ENCODE results near the gene SOX1.

The SOX1 gene

DNA sequence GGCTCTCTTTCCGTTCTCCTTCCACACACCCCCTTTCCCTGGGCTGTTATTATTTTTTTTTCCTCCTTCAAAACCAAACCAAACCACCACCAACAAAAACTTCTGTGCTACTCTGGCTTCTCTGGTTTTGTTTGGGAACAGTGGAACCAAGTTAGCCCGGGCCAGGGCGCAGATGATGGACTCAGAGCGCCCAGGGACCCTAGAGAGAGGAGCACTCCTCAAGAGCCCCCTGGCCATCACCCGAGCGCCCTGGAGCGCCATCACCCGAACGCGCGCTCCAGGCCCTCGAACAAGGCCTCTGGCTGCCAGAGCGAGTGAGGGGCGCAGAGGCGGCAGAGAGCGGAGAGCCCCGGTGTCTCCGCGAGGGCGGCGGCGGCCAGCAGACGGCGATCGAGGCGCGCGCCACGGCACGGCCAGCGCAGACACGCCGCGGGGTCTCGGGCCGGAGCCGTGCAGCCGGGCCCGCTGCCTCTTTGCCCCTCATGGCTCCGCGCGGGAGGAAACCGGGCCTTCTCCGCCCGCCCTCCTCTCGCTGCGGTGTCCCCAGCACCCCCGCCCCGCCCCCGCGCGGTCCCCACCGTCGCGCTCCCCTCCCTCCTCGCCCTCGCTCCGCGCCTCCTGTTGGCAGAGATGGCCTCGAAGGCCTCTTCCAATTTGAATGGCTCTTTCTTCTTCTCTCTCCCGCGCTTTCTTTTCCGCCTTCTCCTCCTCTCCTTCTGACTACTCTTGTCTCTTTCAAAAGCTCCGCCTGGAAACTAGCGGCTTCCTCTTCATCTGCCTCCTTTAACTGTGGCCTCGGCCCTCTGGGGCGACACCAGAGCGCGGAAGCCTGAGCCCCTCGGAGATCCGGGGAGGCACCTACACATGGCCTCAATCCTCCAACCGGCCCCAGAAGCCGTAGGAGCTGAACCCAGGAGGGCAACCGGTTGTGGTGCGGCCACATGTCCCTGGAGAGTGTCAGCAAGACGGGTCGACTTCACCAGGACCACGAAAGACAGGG is 4.1 kb upstream of the SOX1 start:
- no peak overlapping the region for H3K4me3 ChIP-seq (ENCODE audit: low read length)
- TF ChIP-seq ZNF274 (IDR thresholded peaks at IDR 0.05; ENCODE audit: low read depth, low read length) = no peak

DNA sequence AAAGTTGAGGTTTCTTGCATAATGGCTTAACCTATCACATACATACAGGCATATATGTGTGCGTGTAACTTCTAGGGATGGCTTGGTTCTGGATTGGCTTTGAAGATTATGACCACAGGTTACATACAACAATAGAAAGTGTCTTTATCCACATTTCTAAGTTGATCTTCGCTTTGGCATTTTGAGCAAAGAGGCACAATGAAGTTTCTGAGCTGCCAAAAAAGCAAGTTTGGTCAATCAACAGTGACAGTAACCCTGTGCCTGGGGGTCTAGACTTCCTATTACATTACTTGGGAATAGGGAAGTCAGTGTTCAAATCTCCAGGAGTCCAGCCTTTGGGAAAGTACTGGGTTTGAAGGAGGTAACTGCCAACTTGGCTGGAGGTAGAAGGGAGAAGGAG is 3.1 kb upstream of the SOX1 start:
- TF ChIP-seq ZNF274 (IDR thresholded peaks at IDR 0.05; ENCODE audit: low read depth, low read length) = no peak
- H3K4me3 ChIP-seq (ENCODE audit: low read length) = no peak overlapping the region

GRCh38 chr13:112064222-112064621 is 2.7 kb upstream of the SOX1 start:
- H3K4me3 ChIP-seq (ENCODE audit: low read length) = no peak overlapping the region
- TF ChIP-seq ZNF274 (IDR thresholded peaks at IDR 0.05; ENCODE audit: low read depth, low read length) = no peak

GRCh38 chr13:112065521-112065866 is 1.5 kb upstream of the SOX1 start:
- no peak for TF ChIP-seq ZNF274 (IDR thresholded peaks at IDR 0.05; ENCODE audit: low read depth, low read length)
- H3K4me3 ChIP-seq (ENCODE audit: low read length) = no peak overlapping the region

DNA sequence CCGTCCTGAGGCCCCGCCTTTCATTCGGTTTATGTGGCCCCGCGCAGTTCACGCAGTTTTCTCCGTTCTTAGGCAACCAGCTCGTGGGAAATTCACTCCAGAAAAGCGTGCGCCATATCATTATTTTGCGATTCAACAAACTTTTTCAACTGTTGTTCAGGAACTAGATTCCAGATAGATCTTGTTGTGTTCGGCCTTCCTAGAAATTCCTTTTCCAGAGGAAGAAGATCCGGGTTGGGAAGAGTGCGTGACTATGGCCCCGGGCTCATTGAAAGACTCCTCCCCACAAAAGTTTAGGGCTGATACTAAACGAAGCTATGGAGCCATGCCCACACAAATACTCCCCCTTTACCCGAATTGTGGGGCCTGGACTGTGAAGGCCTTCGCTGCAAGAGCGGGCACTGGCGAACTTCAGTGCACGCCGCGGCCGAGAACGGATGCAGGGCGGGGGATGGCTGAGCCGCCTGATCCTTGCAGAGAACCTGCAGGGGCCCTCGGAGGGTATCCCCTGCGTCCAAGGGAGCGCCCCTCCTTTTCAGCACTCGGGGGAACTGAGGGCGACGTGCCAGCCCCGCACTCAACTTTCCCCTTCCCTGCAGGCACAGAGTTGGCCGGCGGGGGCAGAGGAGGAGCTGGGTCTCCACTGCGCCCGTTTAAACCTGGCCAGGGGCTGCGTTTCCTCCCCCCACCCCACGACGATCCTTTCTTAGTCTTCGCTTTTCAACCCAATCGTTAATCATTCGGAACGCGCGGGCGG is 904 bp upstream of the SOX1 start:
- no peak for TF ChIP-seq ZNF274 (IDR thresholded peaks at IDR 0.05; ENCODE audit: low read depth, low read length)
- H3K4me3 ChIP-seq (ENCODE audit: low read length) = no peak overlapping the region; the same call in 1 of the 2 replicates

- TF ChIP-seq ZNF274 (IDR thresholded peaks at IDR 0.05; ENCODE audit: low read depth, low read length) = no peak
Measured at GRCh38 chr13:112066624-112067004, 335 bp upstream of the SOX1 start.

GRCh38 chr13:112067871-112068539 is 1.1 kb downstream of the SOX1 start:
- no peak for TF ChIP-seq ZNF274 (IDR thresholded peaks at IDR 0.05; ENCODE audit: low read depth, low read length)
- no peak overlapping the region for H3K4me3 ChIP-seq (ENCODE audit: low read length)

More at GRCh38 chr13:112066624-112067004, 335 bp upstream of the SOX1 start:
- no peak overlapping the region; the same call in 1 of the 2 replicates for H3K4me3 ChIP-seq (ENCODE audit: low read length)

- H3K4me3 ChIP-seq (ENCODE audit: low read length) = no peak overlapping the region
- TF ChIP-seq ZNF274 (IDR thresholded peaks at IDR 0.05; ENCODE audit: low read depth, low read length) = no peak
Measured at GRCh38 chr13:112068540-112069060, 1.7 kb downstream of the SOX1 start.

DNA sequence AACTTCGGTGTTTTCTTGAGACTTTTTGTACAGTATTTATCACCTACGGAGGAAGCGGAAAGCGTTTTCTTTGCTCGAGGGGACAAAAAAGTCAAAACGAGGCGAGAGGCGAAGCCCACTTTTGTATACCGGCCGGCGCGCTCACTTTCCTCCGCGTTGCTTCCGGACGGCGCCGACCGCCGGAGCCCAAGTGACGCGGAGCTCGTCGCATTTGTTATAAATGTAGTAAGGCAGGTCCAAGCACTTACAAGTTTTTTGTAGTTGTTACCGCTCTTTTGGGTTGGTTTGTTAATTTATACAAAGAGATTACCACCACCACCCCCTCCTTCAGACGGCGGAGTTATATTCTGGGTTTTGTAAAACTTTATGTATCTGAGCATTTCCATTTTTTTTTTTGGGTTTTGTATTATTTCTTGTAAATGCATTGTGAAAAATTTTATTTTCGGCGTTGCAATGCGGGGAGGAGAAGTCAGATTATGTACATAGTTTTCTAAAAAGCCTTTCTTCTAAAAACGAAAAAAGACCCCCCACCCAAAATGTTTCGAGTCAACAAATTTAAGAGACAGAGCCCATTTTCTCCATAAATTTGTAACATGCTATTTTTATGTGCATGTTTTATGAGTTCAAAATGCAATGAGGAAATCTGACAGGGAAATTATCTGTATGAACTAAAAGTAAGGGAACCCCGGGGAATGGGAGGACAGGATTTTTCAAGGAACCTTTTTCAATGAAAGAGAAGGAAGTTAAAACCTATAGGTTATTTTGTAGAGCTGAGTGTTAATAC is 2.3 kb downstream of the SOX1 start:
- TF ChIP-seq ZNF274 (IDR thresholded peaks at IDR 0.05; ENCODE audit: low read depth, low read length) = no peak
- H3K4me3 ChIP-seq (ENCODE audit: low read length) = no peak overlapping the region

DNA sequence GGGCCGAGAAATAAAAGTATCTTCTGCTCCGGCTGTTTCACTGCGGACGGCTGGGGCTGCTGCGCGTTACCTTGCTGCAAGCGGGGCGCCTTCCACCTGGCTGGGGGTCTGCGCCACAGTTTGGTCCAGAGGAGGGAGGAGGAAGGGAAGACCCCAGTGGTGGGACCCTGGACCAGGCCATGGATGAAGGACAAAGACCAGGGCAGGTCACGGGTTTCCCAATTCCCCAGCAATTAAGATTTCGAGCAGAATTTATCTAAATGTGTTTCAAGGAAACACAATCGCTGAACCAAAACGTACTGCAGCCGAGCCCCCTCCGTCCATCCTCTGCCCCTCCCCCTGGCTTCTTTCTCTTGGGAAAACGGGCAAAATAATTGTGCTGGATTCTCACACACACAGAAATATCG is 2.9 kb downstream of the SOX1 start:
- no peak overlapping the region for H3K4me3 ChIP-seq (ENCODE audit: low read length)
- TF ChIP-seq ZNF274 (IDR thresholded peaks at IDR 0.05; ENCODE audit: low read depth, low read length) = no peak

DNA sequence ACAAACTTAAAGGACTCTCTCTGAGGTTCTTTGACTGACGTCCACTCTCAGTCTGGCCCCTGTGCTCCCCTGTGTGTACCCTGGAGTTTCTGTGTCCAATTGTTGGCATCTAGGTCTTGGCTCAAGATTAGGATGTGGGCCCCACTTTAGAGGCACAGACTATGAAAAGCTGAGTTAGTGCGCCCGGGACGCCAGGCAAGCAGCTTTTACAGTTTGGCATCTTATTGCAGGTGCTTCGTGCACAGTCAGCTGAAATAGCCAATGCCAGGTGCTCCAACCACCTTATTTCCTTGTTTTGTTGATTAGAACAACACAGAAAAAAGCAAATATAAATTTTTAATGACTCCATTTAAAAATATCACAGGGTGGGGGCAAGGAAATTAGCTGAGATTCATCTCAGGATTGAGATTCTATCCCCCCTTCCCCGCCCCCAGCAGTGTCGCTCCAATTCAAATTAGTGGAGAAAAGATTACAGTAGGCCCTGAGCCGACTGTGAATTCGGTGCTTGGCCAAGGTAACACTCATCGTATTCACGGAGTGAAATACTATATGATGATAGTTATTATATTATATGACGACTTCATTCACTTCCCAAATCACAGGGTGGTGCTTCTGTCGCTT is 4.3 kb downstream of the SOX1 start:
- H3K4me3 ChIP-seq (ENCODE audit: low read length) = no peak overlapping the region
- TF ChIP-seq ZNF274 (IDR thresholded peaks at IDR 0.05; ENCODE audit: low read depth, low read length) = no peak

DNA sequence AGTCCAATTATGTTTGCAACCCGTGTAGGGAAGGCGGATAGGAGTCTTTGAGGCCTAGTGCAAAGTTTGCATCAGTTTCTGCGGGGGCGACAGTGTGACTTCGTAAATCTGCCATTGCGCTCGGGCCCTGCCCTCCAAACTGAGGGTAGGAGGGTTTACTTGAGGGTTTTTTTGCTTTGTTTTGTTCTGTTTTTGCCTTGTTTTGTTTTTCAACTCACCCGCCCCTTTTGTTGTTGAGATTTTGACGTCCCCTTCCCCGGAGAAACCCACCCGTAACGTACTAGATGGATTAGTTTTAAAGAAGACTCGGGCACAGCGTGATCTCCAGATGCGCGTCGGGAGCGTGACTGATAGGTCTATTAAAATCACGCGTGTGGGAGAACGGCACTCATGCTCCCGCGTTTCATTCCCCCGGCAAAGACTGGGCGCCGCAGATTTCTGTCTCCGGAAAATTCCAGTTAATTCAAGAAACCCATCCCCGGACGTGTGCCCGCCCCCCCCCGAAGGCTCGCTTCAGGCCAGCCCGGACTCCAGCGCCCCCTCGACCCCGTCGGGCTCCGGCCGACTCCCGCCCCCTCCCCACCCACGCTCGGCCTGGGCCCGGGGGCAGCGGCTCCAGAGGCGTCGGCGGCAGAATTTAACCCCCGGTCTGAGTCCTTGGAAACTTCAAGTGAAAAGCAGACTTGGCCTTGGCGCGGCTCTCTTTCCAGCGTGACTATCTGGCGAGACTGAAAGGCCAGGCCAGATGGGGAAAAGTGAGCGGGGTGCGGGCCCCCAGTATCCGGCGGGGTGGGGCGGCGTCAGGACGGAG is 5.0 kb downstream of the SOX1 start:
- no peak for TF ChIP-seq ZNF274 (IDR thresholded peaks at IDR 0.05; ENCODE audit: low read depth, low read length)
- no peak overlapping the region for H3K4me3 ChIP-seq (ENCODE audit: low read length)
